8988T (cell line): ENCODE measurements around the gene SLC22A24.
"Not testable (repeated sequence)": the region's sequence is repeated elsewhere in the genome, so short reads cannot be mapped to it uniquely, and the experiment has no call there.

Experiments
- DNase-seq: peaks from one replicate; pipeline ENCODE4 v3.0.0; 2011

Gene SLC22A24, protein sequence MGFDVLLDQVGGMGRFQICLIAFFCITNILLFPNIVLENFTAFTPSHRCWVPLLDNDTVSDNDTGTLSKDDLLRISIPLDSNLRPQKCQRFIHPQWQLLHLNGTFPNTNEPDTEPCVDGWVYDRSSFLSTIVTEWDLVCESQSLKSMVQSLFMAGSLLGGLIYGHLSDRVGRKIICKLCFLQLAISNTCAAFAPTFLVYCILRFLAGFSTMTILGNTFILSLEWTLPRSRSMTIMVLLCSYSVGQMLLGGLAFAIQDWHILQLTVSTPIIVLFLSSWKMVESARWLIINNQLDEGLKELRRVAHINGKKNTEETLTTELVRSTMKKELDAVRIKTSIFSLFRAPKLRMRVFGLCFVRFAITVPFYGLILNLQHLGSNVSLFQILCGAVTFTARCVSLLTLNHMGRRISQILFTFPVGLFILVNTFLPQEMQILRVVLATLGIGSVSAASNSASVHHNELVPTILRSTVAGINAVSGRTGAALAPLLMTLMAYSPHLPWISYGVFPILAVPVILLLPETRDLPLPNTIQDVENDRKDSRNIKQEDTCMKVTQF

DNA sequence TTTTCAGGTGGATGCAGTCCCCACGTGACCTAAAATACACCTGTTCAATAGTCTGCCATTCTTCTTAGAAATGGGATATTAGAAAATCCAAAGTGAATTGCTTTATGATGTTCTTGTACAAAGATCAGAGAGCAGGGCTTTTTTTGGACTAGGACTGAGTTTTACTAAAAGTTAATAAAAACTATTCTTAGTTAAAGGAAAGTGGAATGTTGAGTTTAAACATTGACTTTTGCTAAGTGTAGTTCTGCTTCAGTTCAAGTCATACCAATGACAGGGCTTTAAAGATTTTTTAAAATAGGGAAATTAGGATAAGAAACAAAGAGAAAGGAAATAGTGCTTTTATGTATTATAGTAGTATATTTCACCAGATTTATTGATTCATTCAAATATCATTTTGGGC lies at the start of gene SLC22A24:
Gene SLC22A24 (minus strand): TSS at position 101 of the 400 bp plus-strand sequence. CDS start 442 bp downstream, outside the sequence.
- no peak for DNase-seq

DNA sequence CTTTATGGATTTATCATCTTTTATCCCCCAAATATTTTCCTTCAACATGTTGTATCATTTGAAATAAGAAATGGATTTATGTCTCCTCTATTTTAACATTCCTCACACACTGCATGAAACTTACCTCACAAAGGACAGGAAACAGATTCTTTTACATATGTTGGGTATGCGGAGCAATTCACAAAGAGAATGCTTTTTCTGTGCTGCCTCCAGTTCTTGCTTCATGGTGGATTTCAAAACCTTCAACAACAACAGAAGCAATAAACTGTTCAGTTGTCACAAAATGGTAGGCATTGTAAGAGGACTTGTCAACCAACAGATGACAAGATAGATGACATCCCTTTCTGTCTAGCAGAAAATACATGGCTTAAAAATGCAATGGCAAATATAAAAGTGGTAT lies 36.5 kb upstream of the SLC22A24 start:
- no peak for DNase-seq

DNA sequence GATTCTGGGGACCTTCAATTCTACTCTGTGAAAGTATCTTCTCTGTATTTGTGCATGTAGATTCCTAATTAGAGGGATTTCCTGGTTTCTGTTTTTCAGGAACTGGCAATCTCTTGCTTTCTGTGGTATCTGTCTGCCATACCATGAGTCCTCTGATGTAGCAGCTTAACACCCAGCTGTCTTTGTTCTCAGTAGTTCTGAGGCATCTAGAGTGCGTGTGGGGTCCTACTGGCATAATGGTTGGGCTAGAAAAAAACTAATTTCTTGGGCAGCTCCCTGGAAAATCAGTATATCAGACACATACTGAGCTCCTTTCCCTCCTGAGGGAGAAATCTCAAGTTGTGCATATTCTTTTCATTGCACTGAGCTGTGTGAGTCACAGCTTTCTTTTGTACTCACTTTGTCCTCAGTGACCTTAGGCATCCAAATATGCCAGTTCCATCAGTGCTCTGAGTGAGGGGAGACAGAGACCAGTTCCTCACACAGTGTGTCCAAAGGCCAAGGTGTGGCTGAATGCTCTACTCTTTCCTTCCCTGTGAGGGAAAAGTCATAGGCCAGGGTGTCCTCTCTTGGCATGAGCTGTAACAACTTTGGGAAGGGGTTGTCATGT lies 35.5 kb upstream of the SLC22A24 start:
- no peak for DNase-seq

DNA sequence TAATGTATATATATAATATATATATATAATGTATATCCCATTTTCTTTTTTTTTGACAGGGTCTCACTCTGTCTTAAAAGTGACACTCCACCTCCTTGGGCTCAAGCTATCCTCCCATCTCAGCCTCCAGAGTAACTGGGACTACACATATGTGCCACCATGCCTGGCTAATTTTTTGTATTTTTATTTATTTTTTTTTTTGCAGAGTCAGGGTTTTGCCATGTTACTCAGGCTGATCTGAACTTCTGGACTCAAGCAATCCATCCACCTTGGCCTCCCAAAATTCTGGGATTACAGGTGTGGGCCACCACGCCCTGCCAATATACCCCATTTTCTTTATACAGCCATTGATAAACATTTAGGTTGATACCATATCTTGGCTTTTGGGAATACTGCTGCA lies 33.9 kb upstream of the SLC22A24 start:
- DNase-seq, result no peak

DNA sequence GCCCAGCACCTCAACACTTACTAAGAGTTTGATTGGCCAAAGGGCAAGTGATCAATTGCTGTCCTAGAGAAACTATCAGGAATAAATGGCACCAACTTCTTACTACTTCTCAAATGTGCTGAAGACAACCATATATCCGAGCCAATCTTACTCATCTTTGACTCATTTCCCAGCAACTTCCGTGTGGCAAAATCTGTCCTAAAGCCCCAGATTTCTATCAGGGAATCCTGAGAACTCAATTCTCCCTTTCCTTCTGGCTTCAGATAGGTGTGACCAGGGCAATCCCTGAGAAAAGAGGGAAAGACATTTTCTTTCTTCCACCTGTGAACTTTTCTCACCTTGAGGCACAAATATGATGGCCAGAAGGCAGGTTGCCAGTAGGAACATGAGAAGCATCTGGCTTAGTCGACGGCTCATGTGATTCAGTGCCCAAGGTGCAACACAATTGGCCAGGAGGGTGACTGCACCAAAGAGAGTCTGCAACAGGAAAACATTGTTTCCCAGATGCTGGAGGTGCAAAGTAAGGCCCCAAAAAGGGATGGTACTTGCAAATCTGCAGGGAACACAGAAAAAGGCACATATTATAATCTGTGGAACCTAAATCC lies 21.8 kb upstream of the SLC22A24 start:
- no peak for DNase-seq

DNA sequence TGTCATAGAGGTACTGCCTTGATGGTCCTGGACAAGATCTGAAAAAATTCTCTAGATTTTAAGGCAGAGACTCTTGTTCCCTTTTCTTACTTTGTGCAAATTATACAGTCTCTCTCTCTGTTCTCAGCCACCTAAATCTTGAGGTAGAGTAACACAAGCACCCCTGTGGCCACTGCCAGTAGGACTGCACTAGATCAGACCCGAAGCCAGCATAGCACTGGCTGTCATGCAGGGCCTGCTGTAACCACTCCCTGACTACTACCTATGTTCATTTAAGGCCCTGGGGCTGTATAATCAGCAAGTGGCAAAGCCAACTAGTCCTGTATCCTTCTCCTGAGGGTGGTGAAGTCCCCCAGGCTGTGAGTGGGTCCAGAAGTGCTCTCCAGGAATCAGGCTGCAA lies 11.8 kb upstream of the SLC22A24 start:
- DNase-seq, result no peak

DNA sequence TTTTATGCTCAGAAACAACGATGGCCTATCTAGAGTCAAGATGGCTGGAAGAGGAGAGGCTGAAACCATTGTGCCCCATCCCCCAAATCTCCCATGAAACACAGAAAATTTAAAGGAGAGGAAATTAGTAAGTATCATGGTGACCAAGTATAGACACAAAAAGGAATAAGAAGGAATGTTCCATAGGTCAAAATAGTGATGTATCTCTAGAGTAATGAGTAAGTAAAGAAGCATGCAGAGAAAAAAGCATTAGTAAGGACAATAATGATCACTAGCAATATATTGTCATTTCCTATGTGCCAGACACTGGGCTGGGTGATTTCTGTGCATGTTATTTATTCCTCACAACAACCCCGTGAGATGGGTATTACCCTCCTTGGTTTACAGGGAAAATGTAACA lies 2.6 kb upstream of the SLC22A24 start:
- no peak for DNase-seq

DNA sequence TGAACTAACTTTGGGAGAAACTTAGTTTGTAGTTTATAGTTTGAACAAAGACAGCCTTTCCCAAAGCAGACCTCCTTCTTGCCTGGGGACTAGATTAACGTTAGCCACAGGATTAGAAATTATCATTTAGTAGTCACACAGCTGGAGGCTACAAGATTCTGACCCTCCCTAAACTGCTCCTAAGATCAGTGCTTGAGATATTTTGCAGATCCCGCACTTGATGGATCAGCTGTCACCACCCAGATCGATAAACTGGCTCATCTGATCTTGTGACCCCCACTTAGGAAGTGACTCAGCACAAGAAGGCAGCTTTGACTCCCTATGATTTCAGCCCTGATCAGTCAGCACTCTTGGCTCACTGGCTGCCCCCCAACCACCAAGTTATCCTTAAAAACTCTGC lies 1.6 kb downstream of the SLC22A24 start:
- no peak for DNase-seq

DNA sequence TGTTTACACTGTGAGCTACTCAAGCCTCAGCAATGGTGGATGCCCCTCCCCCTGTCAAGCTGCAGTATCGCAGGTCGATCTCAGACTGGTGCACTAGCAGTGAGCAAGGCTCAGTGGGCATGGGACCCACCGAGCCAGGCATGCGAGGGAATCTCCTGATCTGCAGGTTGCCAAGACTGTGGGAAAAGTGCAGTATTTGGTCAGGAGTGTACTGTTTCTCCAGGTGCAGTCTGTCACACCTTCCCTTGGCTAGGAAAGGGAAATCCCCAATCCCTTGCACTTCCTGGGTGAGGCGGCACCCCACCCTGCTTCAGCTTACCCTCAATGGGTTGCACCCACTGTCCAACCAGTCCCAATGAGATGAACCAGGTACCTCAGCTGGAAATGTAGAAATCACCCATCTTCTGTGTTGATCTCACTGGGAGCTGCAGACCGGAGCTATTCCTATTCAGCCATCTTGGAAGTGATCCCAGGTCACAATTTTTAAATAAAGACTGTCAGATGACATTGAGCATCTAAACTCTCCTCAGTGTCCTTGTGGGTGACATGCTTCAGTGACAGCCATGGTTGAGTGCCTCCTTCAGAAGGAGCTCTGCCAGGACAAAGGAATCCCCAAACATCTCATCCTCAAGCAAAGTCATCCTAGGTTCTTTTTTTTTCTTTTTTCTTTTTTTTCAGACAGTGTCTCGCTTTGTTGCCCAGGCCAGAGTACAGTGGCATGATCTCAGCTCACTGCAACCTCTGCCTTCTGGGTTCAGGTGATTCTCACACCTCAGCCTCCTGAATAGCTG lies 10.8 kb downstream of the SLC22A24 start:
- no peak for DNase-seq

DNA sequence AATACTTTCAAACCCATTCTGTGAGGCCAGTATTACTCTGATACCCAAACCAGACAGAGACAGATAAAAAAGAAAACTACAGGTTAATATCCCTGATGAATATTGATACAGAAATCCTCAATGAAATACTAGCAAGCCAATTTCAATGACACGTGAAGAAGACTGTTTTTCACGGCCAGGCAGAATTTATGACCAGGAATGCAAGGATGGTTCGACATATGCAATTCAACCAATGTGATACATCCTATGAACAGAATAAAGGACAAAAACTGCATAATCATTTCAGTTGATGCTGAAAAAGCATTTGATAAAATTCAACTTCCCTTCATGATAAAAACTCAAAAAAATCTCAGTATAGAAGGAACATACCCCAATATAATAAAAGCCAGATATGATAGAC lies 44.5 kb downstream of the SLC22A24 start:
- DNase-seq, result no peak

DNA sequence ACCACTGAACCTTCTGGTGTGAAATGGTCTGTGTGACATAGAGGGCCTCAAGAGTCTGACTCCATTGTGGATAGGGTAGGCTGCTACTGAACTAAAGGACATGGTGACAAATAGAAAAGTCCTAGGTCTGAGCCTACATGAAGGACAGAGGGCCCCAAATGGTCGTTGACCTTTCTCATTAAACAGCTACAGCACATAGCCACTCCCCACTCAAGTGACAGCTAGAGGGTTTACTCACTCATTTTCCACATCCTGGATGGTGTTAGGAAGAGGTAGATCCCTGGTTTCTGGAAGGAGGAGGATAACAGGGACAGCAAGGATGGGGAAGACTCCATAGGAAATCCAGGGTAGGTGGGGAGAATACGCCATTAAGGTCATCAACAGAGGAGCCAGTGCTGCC lies 63.3 kb downstream of the SLC22A24 start:
- no peak for DNase-seq

DNA sequence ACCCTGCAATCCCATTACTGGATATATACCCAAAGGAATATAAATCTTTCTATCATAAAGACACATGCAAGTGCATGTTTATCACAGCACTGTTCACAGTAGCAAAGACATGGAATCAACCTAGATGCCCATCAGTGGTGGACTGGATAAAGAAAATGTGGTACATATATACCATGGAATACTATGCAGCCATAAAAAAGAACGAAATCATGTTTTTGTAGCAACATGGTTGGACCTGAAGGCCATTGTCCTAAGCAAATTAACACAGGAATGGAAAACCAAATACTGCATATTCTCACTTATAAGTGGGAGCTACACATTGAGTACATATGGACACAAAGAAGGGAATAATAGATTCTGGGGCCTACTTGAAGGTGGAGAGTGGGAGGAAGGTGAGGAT lies 97.8 kb downstream of the SLC22A24 start:
- not testable (repeated sequence) for DNase-seq

DNA sequence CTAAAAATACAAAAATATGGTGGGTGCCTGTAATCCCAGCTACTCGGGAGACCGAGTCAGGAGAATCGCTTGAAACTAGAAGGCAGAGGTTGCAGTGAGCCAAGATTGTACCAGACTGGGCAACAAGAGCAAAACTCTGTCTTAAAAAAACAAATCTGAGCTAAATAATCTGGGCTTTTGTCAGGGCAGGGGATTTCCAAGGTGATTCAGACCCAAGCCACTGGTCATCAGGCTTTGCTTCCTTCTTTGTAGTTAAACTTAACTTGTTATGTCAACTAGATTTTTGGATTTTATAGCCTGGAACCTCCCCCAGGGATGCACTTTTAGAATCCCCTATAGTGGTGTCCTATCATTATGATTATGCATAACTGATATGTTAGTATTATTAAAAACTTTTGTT lies 101.4 kb downstream of the SLC22A24 start:
- no peak for DNase-seq

DNA sequence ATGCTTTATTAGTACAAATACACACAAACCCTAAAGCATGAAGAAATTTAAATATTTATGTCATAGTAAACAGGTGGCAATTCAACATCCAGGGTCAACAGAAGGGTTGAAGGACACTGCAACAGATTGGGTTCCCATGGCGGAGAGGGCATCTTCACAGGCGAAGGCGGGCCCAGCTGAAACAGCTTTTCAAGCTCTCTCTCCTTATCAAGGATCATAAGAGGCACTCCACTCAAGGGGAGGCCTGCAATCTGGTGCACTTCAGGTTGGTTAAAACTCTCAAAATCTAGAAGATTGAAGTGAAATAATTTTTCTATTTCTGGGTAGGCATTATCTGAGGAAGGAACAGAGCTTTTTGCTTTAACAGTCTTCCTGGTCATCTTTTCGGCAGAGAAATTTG lies 111.6 kb downstream of the SLC22A24 start:
- DNase-seq, result no peak
